HG03135 (cell line): ENCODE data around the gene CACNG6.
"Not testable (repeated sequence)": the region's sequence is repeated elsewhere in the genome, so short reads cannot be mapped to it uniquely, and the experiment has no call there.

Experiments
- ATAC-seq: cut with Tn5 transposase; IDR thresholded peaks from one replicate; pipeline ENCODE4 v1.9.1; 2021; ENCODE audit warnings: mild to moderate bottlenecking, moderate library complexity; ENCODE audit not compliant: unreplicated experiment

The CACNG6 gene

DNA sequence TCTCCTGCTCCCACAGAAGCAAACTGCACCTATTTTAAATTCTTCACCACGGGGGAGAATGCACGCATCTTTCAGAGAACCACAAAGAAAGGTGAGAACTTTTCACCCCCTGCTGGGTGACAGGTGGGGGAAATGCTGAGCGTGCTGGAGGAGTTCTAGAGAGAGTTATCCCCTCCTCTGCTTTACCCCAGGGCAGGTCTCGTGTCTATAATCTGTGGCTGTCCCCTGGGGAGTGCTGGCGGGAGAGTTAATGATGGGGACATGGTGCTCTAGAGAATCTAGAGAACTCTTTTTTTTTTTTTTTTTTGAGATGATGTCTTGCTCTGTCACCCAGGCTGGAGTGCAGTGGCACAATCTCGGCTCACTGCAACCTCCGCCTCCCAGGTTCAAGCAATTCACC, 6.8 kb downstream of the CACNG6 start:
- no peak for ATAC-seq

DNA sequence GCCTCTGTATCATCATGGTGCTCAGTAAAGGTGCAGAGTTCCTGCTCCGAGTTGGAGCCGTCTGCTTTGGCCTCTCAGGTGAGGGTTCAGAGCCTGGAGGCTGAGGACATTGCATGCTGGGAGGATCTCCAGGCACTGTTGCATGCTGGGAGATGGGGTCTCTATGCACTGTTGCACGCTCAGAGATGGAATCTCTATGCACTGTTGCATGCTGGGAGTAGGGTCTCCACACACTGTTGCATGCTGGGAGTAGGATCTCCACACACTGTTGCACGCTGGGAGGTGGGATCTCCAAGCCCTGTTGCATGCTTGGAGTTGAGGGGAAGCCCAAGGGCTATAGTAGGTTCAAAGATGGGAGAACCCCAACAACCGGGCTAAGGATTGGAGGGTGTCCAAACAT, 8.3 kb downstream of the CACNG6 start:
- no peak for ATAC-seq

GRCh38 chr19:54001496-54001895, 10.1 kb downstream of the CACNG6 start:
- ATAC-seq: no peak

GRCh38 chr19:54002495-54003315, 11.3 kb downstream of the CACNG6 start:
- ATAC-seq: no peak

DNA sequence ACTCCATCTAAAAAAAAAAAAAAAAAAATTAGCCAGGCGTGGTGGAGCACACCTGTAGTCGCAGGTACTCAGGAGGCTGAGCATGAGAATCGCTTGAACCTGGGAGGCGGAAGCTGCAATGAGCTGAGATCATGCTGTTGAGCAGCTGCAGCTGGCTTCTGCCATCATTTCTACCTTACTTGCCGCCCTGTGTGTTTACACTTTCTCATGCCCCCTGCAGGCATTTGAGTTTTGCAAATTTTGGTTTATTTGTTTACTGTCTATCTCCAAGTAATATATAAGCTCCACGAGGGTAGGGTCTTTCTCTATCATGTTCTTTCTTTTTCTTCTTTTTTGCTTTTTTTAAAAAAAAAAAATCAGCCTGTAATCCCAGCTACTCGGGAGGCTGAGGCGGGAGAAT, 18.0 kb downstream of the CACNG6 start:
- no peak for ATAC-seq

DNA sequence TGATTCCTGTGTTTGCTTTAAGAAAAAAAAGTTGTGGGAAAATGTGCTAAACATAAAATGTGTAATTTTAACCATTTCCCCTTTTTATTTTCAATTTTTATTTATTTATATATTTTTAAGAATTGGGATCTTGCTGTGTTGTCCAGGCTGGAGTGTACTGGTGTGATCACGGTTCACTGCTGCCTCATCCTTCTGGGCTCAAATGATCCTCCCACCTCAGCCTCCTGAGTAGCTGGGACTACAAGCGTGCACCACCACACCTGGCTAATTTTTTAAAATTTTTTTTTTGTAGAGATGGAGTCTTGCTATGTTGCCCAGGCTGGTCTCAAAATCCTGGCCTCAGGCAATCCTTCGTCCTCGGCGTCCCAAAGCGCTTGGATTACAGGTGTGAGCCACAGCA, 19.0 kb downstream of the CACNG6 start:
- ATAC-seq: no peak

DNA sequence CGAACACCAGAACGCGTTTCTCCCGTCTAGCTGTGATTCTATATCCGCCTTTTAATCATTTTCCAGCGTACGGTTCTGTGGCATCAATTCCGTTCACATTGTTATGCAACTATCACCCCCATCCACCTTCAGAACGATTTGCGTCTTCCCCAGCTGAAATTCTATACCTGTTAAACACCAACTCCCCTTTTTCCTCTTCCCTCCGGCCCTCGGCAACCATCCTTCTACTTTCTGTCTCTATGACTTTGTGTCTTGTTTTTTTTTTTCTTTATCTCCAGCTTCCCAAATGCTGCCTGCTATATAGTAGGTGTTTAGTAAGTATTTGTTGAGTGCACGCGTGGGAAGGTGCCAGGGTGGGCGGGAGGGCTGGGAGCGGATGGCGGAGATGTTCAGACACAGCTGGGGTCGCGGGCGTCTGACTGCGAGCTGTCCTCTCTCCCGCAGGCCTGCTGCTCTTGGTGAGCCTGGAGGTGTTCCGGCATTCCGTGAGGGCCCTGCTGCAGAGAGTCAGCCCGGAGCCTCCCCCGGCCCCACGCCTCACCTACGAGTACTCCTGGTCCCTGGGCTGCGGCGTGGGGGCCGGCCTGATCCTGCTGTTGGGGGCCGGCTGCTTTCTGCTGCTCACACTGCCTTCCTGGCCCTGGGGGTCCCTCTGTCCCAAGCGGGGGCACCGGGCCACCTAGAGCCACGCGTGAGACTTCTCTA, 20.2 kb downstream of the CACNG6 start:
- no peak for ATAC-seq

- ATAC-seq: no peak
Measured at GRCh38 chr19:54013866-54014265, 22.4 kb downstream of the CACNG6 start.

DNA sequence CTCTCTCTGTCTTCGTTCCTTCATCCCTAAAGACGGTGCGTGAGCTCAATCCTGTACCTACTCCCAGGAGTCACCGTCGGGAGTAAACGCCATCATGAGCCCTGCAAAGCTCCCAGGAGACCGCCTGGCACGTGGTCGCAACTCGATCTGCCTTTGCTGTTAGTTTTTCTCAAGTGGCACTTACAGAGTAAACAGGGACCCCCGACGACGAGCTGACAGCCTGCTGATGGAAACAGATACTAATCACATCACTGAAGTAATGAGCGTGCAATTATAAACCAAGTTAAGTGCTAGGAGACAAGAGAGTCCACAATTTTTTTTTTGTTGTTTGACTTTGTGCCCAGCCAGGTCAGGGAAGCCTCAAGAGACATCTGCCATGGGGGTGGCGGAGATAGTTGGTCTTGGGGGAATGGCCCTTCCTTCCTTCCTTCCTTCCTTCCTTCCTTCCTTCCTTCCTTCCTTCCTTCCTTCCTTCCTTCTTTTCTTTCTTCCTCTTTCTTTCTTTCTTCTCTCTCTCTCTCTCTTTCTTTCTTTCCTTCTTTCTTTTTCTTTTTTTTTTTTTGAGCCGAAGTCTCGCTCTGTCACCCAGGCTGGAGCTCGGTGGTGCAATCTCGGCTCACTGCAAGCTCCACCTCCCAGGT, 23.6 kb downstream of the CACNG6 start:
- no peak for ATAC-seq

GRCh38 chr19:54017261-54017660, 25.8 kb downstream of the CACNG6 start:
- no peak for ATAC-seq

DNA sequence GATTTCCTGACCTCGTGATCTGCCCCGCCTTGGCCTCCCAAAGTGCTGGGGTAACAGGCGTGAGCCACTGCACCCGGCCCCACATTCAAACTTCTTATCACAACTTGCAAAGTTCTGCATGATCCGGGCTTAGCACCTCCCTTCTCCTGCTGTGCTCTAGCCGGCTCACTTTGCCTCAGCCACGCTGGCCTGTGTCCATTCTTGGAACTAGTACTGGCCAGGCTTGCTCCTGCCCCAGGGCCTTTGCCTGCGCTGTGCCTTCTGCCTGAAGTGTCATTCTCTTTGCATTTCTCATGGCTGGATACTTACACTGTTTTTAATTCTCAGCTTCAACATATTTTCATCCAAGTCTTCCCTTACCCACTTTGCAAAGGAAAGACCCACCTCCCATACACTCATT, 29.9 kb downstream of the CACNG6 start:
- no peak for ATAC-seq

GRCh38 chr19:54021932-54022331, 30.5 kb downstream of the CACNG6 start:
- no peak for ATAC-seq

GRCh38 chr19:54023191-54023590, 31.8 kb downstream of the CACNG6 start:
- no peak for ATAC-seq

DNA sequence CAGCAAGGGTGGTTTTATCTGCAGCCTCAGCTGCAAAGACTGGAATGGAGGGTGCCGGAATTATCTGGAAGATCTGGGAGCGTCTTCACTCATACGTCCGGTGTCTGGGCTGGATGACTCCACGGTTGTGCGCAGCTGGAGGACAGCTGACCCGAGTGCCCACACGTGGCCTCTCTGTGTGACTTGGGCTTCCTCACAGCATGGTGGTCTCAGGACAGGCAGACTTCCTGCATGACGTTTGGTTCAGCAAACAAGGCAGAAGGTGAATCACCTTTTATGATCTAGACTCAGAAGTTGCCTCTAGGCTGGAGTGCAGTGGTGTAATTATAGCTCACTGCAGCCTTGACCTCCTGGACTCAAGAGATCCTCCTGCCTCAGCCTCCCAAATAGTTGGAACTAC, 33.2 kb downstream of the CACNG6 start:
- ATAC-seq: no peak

- ATAC-seq: no peak
Measured at GRCh38 chr19:54026656-54027055, 35.2 kb downstream of the CACNG6 start.

DNA sequence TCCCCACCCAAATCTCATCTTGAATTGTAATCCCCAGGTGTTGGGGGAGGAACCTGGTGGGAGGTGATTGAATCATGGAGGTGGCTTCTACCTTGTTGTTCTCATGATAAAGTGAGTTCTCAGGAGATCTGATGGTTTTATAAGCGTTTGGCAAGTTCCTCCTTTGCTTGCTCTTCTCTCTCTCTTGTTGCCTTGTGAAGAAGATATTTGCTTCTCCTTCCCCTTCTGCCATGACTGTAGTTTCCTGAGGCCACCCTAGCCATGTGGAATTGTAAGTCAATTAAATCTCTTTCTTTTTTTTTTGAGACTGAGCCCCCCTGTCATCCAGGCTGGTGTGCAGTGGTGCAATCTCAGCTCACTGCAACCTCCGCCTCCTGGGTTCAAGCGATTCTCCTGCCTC, 37.9 kb downstream of the CACNG6 start:
- no peak for ATAC-seq

- no peak for ATAC-seq
Measured at GRCh38 chr19:54029930-54030490, 38.6 kb downstream of the CACNG6 start.

GRCh38 chr19:54030895-54031586, 39.6 kb downstream of the CACNG6 start:
- no peak for ATAC-seq

- no peak for ATAC-seq
Measured at GRCh38 chr19:54035215-54036178, 44.1 kb downstream of the CACNG6 start.

- ATAC-seq: not testable (repeated sequence)
Measured at GRCh38 chr19:54036542-54036941, 45.1 kb downstream of the CACNG6 start.
